Activated naive CD4-positive, alpha-beta T cell treated with anti-CD3 and anti-CD28 coated beads, Interleukin-2, amount 50 U/mL, for 24 hours (primary cell): ENCODE measurements around the gene AK1.

Source experiments
- H3K27ac Mint-ChIP-seq: one replicate; pipeline ENCODE4 v1.8.0; 2021; ENCODE audit warnings: mild to moderate bottlenecking, mixed read lengths
- H3K27me3 Mint-ChIP-seq: one replicate; pipeline ENCODE4 v1.8.0; 2021; ENCODE audit warnings: mixed read lengths
- H3K36me3 Mint-ChIP-seq: one replicate; pipeline ENCODE4 v1.8.0; 2021; ENCODE audit warnings: mixed read lengths
- H3K4me1 Mint-ChIP-seq: one replicate; pipeline ENCODE4 v1.8.0; 2021; ENCODE audit warnings: mixed read lengths
- H3K4me3 Mint-ChIP-seq: one replicate; pipeline ENCODE4 v1.8.0; 2021; ENCODE audit warnings: mild to moderate bottlenecking, mixed read lengths
- H3K9me3 Mint-ChIP-seq: one replicate; pipeline ENCODE4 v1.8.0; 2021; ENCODE audit warnings: mixed read lengths

The AK1 gene

GRCh38 chr9:127915325-127915752, 37.9 kb upstream of the AK1 start:
- H3K4me3 Mint-ChIP-seq: peak overlapping the region; percentile 86
- H3K4me1 Mint-ChIP-seq: peaks cover 50% of the 10 kb centered on the region
- peak overlapping the region; percentile 55 for H3K27ac Mint-ChIP-seq
- no peaks in the 10 kb centered on the region for H3K36me3 Mint-ChIP-seq
- no peaks in the 10 kb centered on the region for H3K9me3 Mint-ChIP-seq
- no peaks in the 10 kb centered on the region for H3K27me3 Mint-ChIP-seq

GRCh38 chr9:127913682-127914081, 36.2 kb upstream of the AK1 start:
- H3K27ac Mint-ChIP-seq: peak overlapping the region; percentile 55
- H3K4me3 Mint-ChIP-seq: no peak overlapping the region
- H3K36me3 Mint-ChIP-seq: no peaks in the 10 kb centered on the region
- H3K4me1 Mint-ChIP-seq: peaks cover 40% of the 10 kb centered on the region
- H3K27me3 Mint-ChIP-seq: no peaks in the 10 kb centered on the region
- no peaks in the 10 kb centered on the region for H3K9me3 Mint-ChIP-seq

GRCh38 chr9:127912882-127913281, 35.4 kb upstream of the AK1 start:
- H3K27me3 Mint-ChIP-seq: no peaks in the 10 kb centered on the region
- H3K9me3 Mint-ChIP-seq: no peaks in the 10 kb centered on the region
- H3K27ac Mint-ChIP-seq: no peak overlapping the region
- H3K4me1 Mint-ChIP-seq: peaks cover 32% of the 10 kb centered on the region
- no peaks in the 10 kb centered on the region for H3K36me3 Mint-ChIP-seq
- no peak overlapping the region for H3K4me3 Mint-ChIP-seq

GRCh38 chr9:127912296-127912695, 34.8 kb upstream of the AK1 start:
- Mint-ChIP-seq H3K4me3 (no peak overlapping the region), H3K27ac (no peak overlapping the region), H3K9me3 (no peaks in the 10 kb centered on the region), H3K27me3 (no peaks in the 10 kb centered on the region), H3K36me3 (no peaks in the 10 kb centered on the region), H3K4me1 (peaks cover 26% of the 10 kb centered on the region)

GRCh38 chr9:127910613-127911205, 33.2 kb upstream of the AK1 start:
- H3K9me3 Mint-ChIP-seq: no peaks in the 10 kb centered on the region
- H3K4me3 Mint-ChIP-seq: no peak overlapping the region
- no peaks in the 10 kb centered on the region for H3K36me3 Mint-ChIP-seq
- no peaks in the 10 kb centered on the region for H3K27me3 Mint-ChIP-seq
- H3K4me1 Mint-ChIP-seq: peaks cover 35% of the 10 kb centered on the region
- H3K27ac Mint-ChIP-seq: peak overlapping the region; percentile 71

GRCh38 chr9:127909839-127910273, 32.4 kb upstream of the AK1 start:
- Mint-ChIP-seq H3K4me3 (no peak overlapping the region), H3K36me3 (no peaks in the 10 kb centered on the region), H3K27ac (peak overlapping the region; percentile 59), H3K4me1 (peaks cover 34% of the 10 kb centered on the region), H3K27me3 (no peaks in the 10 kb centered on the region), H3K9me3 (no peaks in the 10 kb centered on the region)

GRCh38 chr9:127908660-127908926, 31.1 kb upstream of the AK1 start:
- Mint-ChIP-seq H3K4me3 (no peak overlapping the region), H3K27me3 (no peaks in the 10 kb centered on the region), H3K27ac (peak overlapping the region; percentile 12), H3K4me1 (peaks cover 45% of the 10 kb centered on the region), H3K36me3 (no peaks in the 10 kb centered on the region), H3K9me3 (no peaks in the 10 kb centered on the region)

GRCh38 chr9:127907867-127908659, 30.6 kb upstream of the AK1 start:
- no peaks in the 10 kb centered on the region for H3K9me3 Mint-ChIP-seq
- H3K4me3 Mint-ChIP-seq: no peak overlapping the region
- peak overlapping the region; percentile 72 for H3K27ac Mint-ChIP-seq
- no peaks in the 10 kb centered on the region for H3K27me3 Mint-ChIP-seq
- H3K4me1 Mint-ChIP-seq: peaks cover 50% of the 10 kb centered on the region
- H3K36me3 Mint-ChIP-seq: no peaks in the 10 kb centered on the region

GRCh38 chr9:127905788-127906191, 28.3 kb upstream of the AK1 start:
- Mint-ChIP-seq H3K36me3 (no peaks in the 10 kb centered on the region), H3K27ac (peak overlapping the region; percentile 99), H3K9me3 (no peaks in the 10 kb centered on the region), H3K4me1 (peaks cover 57% of the 10 kb centered on the region), H3K27me3 (no peaks in the 10 kb centered on the region), H3K4me3 (peak overlapping the region; percentile 89)

- Mint-ChIP-seq H3K4me1 (peaks cover 54% of the 10 kb centered on the region), H3K36me3 (no peaks in the 10 kb centered on the region), H3K9me3 (no peaks in the 10 kb centered on the region), H3K4me3 (peak overlapping the region; percentile 89), H3K27me3 (no peaks in the 10 kb centered on the region), H3K27ac (peak overlapping the region; percentile 99)
These were observed 27.7 kb upstream of the AK1 start for GRCh38 chr9:127905004-127905728.

- H3K4me1 Mint-ChIP-seq: peaks cover 59% of the 10 kb centered on the region
- no peaks in the 10 kb centered on the region for H3K9me3 Mint-ChIP-seq
- H3K27ac Mint-ChIP-seq: peak overlapping the region; percentile 99
- H3K36me3 Mint-ChIP-seq: no peaks in the 10 kb centered on the region
- peak overlapping the region; percentile 89 for H3K4me3 Mint-ChIP-seq
- H3K27me3 Mint-ChIP-seq: no peaks in the 10 kb centered on the region
These were observed 27.1 kb upstream of the AK1 start for GRCh38 chr9:127904561-127905003.

GRCh38 chr9:127903557-127904475, 26.3 kb upstream of the AK1 start:
- H3K9me3 Mint-ChIP-seq: no peaks in the 10 kb centered on the region
- H3K27me3 Mint-ChIP-seq: no peaks in the 10 kb centered on the region
- peaks cover 59% of the 10 kb centered on the region for H3K4me1 Mint-ChIP-seq
- peak overlapping the region; percentile 99 for H3K27ac Mint-ChIP-seq
- H3K36me3 Mint-ChIP-seq: no peaks in the 10 kb centered on the region
- peak overlapping the region; percentile 89 for H3K4me3 Mint-ChIP-seq

GRCh38 chr9:127899128-127899943, 21.9 kb upstream of the AK1 start, which contains the start of gene ST6GALNAC6:
Gene ST6GALNAC6, minus strand, starts transcription at chr9:127899603. Its CDS starts 1,622 bp downstream, at chr9:127897981.
- no peaks in the 10 kb centered on the region for H3K9me3 Mint-ChIP-seq
- H3K4me3 Mint-ChIP-seq: peak within 1 kb of the TSS; percentile 90
- peak within 1 kb of the TSS; percentile 95 for H3K27ac Mint-ChIP-seq
- H3K4me1 Mint-ChIP-seq: peaks cover 42% of the 10 kb centered on the region
- no peaks in the 10 kb centered on the region for H3K27me3 Mint-ChIP-seq
- peaks cover 14% of the 10 kb centered on the region for H3K36me3 Mint-ChIP-seq

- no peaks in the 10 kb centered on the region for H3K27me3 Mint-ChIP-seq
- H3K4me1 Mint-ChIP-seq: peaks cover 41% of the 10 kb centered on the region
- H3K4me3 Mint-ChIP-seq: peak overlapping the region; percentile 89
- H3K36me3 Mint-ChIP-seq: peaks cover 22% of the 10 kb centered on the region
- no peaks in the 10 kb centered on the region for H3K9me3 Mint-ChIP-seq
- H3K27ac Mint-ChIP-seq: peak overlapping the region; percentile 95
These were observed 21.1 kb upstream of the AK1 start for GRCh38 chr9:127898433-127899127.
